HG02588 (cell line): ENCODE measurements around the gene CEMIP2.

ENCODE experiments used
- ATAC-seq: cut with Tn5 transposase; IDR thresholded peaks from one replicate; pipeline ENCODE4 v1.9.1; 2021; ENCODE audit warnings: mild to moderate bottlenecking, moderate library complexity; ENCODE audit not compliant: unreplicated experiment

CEMIP2 gene

GRCh38 chr9:71752928-71753327, 15.4 kb downstream of the CEMIP2 start:
- ATAC-seq = no peak

- ATAC-seq = no peak
Measured at GRCh38 chr9:71752352-71752751, 16.0 kb downstream of the CEMIP2 start.

DNA sequence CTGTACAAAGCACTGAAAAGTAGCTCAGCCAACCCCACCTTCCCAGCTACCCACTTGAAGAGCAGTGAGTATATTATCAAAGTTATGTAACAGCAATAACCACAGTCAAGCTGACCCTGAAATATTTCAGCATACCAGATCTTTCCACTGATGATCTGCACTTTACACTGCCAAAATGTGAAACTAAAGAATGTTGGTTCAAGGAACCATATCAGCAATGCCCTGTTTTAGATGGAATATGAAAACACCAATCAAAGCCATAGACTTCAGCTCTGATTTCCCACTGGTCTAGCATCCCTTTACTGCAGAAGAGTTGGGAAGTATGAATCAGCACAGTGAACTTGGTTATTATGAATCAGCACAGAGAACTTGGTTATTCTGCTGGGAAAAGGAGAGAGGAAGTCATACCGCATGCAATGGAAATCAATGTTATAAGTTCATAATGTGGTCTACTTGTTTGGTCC, 20.0 kb downstream of the CEMIP2 start:
- no peak for ATAC-seq

DNA sequence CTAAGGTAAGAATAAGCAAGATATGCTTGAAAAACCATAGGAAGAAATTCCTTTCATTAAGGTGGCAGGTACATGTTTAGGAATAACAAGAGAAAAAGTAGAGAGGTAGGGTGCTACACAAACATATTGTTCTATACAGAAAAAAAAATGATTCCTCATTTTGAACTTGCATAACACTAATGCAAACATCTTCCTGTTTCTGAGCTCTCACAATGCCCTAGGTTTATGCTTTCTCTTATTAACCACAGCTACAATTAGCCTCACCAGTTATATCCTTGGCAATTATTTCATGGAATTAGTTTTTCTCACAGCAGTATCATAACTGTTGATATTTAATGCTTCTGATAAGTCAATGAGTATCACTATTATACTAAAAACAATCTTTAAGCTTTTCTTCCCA, 20.7 kb downstream of the CEMIP2 start:
- ATAC-seq = no peak

- ATAC-seq = no peak
Measured at GRCh38 chr9:71746758-71747125, 21.6 kb downstream of the CEMIP2 start.

- ATAC-seq = no peak
Measured at GRCh38 chr9:71746023-71746757, 22.1 kb downstream of the CEMIP2 start.

GRCh38 chr9:71744754-71745521, 23.4 kb downstream of the CEMIP2 start:
- ATAC-seq = no peak

DNA sequence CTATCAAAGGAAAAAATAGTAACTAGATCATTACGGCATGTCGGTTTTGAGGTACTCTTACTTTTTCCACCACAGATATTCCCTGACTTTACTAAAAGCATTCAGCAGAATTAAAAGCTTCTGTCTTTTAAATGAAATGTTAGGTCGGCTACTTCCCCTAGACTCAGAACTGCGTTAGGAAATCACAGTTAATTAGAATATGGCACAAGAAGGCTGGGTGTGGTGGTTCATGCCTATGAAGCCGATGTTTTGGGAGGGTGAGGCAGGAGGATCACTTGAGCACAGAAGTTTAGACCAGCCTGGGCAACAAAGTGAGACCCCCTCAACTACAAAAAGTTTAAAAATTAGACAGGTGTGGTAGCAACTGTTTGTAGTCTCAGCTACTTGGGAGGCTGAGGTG, 24.4 kb downstream of the CEMIP2 start:
- no peak for ATAC-seq

DNA sequence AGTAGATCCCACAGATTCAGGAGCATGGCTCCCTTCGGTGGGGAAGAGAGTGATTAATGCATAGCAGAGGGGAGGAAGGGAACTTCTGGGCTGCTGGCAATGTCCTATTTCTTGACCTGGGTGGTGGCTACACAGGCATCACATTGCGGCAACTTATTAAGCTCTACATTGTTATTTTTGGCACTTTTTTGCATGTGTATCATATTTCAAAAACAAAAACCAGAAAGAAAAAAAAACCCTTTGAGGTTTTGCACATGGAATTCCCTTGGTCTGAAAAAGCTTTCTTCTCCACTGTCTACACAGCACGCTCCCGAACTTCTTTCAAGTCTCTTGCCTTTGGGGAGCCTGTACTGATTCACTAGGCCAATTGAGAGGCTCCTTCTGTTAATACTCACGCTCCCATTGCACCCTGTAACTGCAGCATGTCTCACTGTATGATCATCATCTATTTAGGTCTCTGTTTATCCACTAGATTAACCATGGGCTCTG, 25.1 kb downstream of the CEMIP2 start:
- ATAC-seq = no peak

DNA sequence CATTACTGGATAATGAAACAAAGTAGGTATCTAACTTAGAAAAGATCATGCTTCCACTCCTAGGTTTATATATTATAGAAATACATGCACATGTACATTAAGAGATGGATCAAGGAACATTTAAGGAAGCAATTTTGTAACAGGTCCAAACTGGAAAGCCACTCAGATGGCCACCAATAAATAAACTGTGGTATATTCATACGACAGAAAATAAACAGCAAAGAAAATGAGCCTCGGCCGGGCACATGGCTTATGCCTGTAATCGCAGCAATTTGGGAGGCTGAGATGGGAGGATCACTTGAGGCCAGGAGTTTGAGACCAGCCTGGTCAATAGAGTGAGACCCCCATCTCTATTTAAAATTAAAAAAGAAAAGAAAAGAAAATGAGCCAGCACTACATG, 25.6 kb downstream of the CEMIP2 start:
- ATAC-seq = no peak

DNA sequence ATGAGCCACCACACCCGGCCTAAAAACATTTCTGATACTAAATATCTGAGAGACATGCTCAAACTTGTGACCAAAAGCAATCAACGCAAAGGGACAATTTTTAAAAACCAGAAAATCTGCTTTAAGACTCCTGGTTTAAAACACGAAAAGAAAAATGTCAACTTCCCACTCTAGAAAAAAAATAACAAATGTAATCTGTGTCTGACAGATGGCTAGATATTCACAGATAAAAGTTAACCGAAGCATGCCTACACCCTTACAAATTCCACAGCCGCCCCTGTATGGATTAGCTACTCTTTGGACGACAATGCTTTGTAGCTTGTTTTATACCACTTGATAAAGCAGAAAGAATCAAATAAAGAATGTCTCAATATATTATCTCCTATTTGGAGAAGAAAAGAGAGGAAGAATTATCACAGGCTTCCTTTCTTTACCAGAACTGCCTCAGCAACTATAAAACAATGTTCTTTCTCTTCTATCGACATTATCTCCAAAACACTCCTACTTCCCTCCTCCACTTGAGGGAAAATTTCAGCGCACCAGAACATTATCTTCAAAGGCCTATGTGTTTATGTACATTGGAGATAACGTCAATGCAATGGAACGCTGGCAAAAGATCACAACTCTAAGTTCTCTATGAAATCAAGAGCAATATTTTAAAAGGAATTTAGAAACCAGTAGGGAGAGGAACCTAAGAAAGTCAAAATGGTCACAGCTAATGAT, 26.2 kb downstream of the CEMIP2 start:
- ATAC-seq = no peak

GRCh38 chr9:71740199-71740598, 28.1 kb downstream of the CEMIP2 start:
- no peak for ATAC-seq

DNA sequence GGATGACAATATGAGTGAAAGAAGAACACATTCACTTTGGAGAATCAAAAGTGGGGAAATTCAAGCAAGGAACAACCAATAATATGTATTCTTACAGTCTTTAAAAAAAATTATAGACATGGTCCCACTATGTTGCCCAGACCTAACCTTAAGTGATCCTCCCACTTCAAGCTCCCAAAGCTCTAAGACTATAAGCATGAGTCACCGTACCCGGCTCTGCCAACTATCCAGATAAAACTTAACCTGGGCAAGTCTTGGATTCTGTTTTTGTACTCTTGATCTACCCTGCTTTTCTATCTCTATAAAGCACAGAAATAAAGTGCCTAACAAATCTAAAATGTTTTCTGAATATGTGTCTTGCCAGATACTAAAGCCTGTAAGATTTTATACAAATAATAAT, 30.9 kb downstream of the CEMIP2 start:
- ATAC-seq = no peak

DNA sequence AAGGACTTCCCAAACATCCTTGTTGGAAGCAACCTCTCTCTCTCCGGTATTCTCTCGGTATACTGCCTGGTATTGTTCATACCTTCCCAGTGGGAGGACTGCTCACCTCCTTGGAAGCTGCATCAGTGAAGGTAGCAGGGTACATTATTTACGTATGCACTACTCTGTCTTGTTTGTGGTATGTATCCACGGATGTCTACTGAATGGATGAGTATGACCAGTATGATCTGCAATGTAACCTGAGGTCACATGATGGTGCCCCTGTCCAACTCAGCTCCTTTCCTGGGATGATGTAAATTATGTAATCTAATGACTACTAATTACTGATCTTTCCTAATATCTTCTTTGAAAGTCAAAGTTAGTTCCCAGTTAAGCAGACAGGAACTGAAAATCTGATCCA, 32.1 kb downstream of the CEMIP2 start:
- ATAC-seq = no peak

GRCh38 chr9:71734950-71735349, 33.4 kb downstream of the CEMIP2 start:
- no peak for ATAC-seq

- ATAC-seq = no peak
Measured at GRCh38 chr9:71733176-71733575, 35.1 kb downstream of the CEMIP2 start.

- no peak for ATAC-seq
Measured at GRCh38 chr9:71729816-71730526, 38.3 kb downstream of the CEMIP2 start.

- ATAC-seq = no peak
Measured at GRCh38 chr9:71726723-71727122, 41.6 kb downstream of the CEMIP2 start.

DNA sequence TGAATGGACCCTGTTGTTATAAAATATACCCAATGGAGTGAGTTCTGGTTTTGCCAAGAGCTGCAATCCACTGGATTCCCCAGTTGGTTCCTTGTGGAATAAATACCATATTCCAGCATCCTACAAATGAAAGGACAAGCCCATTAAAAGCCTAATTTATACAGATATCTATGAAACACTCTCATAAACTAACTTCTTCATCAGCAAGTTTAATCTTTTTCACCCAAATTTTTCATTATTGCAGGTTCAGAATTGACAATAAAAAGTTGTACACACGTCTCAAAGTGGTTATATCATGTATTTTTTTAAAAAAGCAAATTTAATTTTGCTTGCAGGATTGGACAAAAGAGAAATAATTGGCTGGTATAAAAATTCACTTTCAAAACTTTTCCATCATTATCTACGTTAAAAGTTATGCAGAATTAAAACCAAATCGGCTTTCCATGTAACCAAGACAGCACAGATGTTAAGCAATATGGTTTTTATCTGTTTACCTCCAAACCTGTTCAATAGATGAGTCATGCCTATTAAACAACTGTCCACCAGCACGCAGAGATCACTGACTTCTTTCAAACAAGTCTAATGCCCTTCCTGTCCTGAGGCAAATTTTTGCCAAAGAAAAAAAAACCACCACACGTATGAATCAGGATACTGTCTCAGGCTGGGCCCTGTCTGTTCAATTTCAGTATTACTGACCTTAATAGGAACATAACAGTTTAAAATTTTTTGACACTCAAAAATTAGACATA, 42.5 kb downstream of the CEMIP2 start:
- no peak for ATAC-seq

- no peak for ATAC-seq
Measured at GRCh38 chr9:71721855-71722254, 46.5 kb downstream of the CEMIP2 start.
